BLaER1 treated with 17β-estradiol and CSF1 and Interleukin-3, amounts not matched to agents 10 nM and 100 nM (cell line): ENCODE measurements around the gene FRMPD2.
A peak's percentile ranks its signal among the peaks of the same experiment; 100 is the strongest.

ENCODE experiments used
- H3K27ac ChIP-seq, 11 experiments: shearing (Covaris generic); formaldehyde crosslinking; 2 replicates each; pipeline ENCODE4 v1.8.1; 2022
- H3K27me3 ChIP-seq, 11 experiments: shearing (Covaris generic); formaldehyde crosslinking; 2 replicates each; pipeline ENCODE4 v1.8.1; 2022
- H3K36me3 ChIP-seq, 11 experiments: shearing (Covaris generic); formaldehyde crosslinking; 2 replicates each; pipeline ENCODE4 v1.8.1; 2022
- H3K4me1 ChIP-seq, 10 experiments: shearing (Covaris generic); formaldehyde crosslinking; 2 replicates each; pipeline ENCODE4 v1.8.1; 2022
- H3K4me2 ChIP-seq, 11 experiments: shearing (Covaris generic); formaldehyde crosslinking; 2 replicates each; pipeline ENCODE4 v1.8.1; 2022
- H3K4me3 ChIP-seq, 10 experiments: shearing (Covaris generic); formaldehyde crosslinking; 2 replicates each; pipeline ENCODE4 v1.8.1; 2022
- H3K9ac ChIP-seq, 11 experiments: shearing (Covaris generic); formaldehyde crosslinking; 2 replicates each; pipeline ENCODE4 v1.8.1; 2022
- H3K9me3 ChIP-seq, 11 experiments: shearing (Covaris generic); formaldehyde crosslinking; replicated peaks in 1 of 11; 2 replicates each; pipeline ENCODE4 v1.8.1; 2022
- H4K20me1 ChIP-seq, 11 experiments: shearing (Covaris generic); formaldehyde crosslinking; 2 replicates each; pipeline ENCODE4 v1.8.1; 2022
- Cebpa-rat ChIP-seq, 11 experiments: shearing (Covaris generic); IDR thresholded peaks; 2 replicates each; pipeline ENCODE4 v1.8.1; 2022

The FRMPD2 gene

GRCh38 chr10:48274636-48275035 is at the start of gene FRMPD2:
FRMPD2 (minus strand) TSS chr10:48274696; CDS start chr10:48274567, 129 bp downstream.
- Histone ChIP-seq H3K4me1 (no peaks in the 10 kb centered on the region), H3K27ac (no peak within 1 kb of the TSS), H3K4me3 (no peak within 1 kb of the TSS), H3K4me2 (no peak within 1 kb of the TSS), H3K36me3 (no peaks in the 10 kb centered on the region), H3K9me3 (peaks cover 0 to 5% (median 0%) of the 10 kb centered on the region in 11 experiments; a peak in 3 of 22 replicates), H4K20me1 (no peaks in the 10 kb centered on the region), H3K9ac (no peak within 1 kb of the TSS), H3K27me3 (no peaks in the 10 kb centered on the region)
- TF ChIP-seq Cebpa-rat (IDR thresholded peaks at IDR 0.05) = no peak

GRCh38 chr10:48322017-48322416 is 47.5 kb upstream of the FRMPD2 start:
- Histone ChIP-seq H3K27ac (no peak overlapping the region), H3K4me2 (no peak overlapping the region), H3K4me1 (peaks cover 7 to 14% (median 12%) of the 10 kb centered on the region in 10 experiments; a peak in 18 of 20 replicates), H3K36me3 (peaks cover 8 to 30% (median 24%) of the 10 kb centered on the region in 11 experiments; a peak in 16 of 22 replicates), H3K9ac (no peak overlapping the region), H4K20me1 (peaks cover 25 to 94% (median 78%) of the 10 kb centered on the region in 11 experiments; a peak in 20 of 22 replicates), H3K27me3 (no peaks in the 10 kb centered on the region), H3K9me3 (peaks cover 0 to 13% (median 5%) of the 10 kb centered on the region in 11 experiments; a peak in 6 of 22 replicates), H3K4me3 (no peak overlapping the region)
- TF ChIP-seq Cebpa-rat (IDR thresholded peaks at IDR 0.05) = no peak

DNA sequence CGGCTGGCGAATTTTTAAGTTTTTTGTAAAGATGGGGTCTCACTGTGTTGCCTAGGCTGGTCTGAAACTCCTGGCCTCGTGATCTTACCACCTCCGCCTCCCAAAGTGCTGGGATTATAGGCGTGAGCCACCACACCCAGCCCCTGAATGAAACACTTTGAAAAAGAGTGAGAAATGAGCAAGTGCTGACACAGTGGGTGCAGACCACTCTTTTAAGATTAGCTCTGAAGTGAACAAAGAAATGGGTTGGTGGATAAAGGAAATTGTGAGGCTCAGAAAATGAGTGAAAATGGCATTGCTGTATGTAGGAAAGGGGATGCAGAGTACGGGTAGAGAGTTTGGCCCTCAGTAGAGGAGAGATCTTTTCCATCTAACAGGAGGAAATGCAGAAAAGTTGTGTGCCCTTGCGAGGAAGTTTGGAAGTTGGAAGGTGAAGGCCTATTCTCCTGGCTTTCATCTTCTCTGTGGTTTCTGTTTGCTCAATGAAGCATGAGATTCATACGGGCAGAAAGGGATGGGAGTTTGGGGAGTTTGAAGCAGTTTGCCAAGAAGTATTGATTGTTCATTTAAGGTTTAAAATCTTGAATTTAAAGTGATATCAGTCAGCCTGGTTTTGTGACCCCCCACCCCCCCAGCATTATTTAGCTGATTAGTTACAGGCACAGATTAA is 43.0 kb upstream of the FRMPD2 start:
- Histone ChIP-seq H3K27me3 (no peaks in the 10 kb centered on the region), H4K20me1 (peaks cover 37 to 98% (median 90%) of the 10 kb centered on the region in 11 experiments; a peak in 20 of 22 replicates), H3K4me2 (peak overlapping the region; percentile 9 to 68 (median 47); a peak in 21 of 22 replicates), H3K4me3 (no peak overlapping the region), H3K9me3 (no peaks in the 10 kb centered on the region), H3K36me3 (peaks cover 7 to 19% (median 13%) of the 10 kb centered on the region in 11 experiments; a peak in 14 of 22 replicates), H3K27ac (no peak overlapping the region), H3K9ac (no peak overlapping the region; a peak in 1 of 22 replicates), H3K4me1 (peaks cover 9 to 16% (median 13%) of the 10 kb centered on the region in 10 experiments; a peak in 18 of 20 replicates)
- no peak for TF ChIP-seq Cebpa-rat (IDR thresholded peaks at IDR 0.05)

DNA sequence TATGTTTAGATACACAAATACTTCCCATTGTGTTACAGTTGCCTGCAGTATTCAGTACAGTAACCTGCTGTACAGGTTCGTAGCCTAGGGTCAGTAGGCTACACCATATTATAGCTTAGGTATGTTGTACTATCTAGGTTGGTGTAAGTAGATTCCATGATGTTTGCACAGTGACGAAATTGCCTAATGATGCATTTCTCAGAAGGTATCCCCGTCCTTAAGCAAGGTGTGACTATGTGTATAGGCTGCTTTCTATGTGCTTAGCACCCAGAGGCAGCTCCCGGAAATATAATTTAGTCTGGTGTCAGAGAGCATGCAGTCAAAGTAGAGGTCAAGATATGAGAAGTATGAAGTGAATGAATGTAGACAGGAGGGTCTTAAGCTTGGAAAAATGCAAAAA is 41.7 kb upstream of the FRMPD2 start:
- Histone ChIP-seq H3K9me3 (no peaks in the 10 kb centered on the region), H4K20me1 (peaks cover 39 to 98% (median 90%) of the 10 kb centered on the region in 11 experiments; a peak in 20 of 22 replicates), H3K4me2 (no peak overlapping the region), H3K36me3 (peaks cover 5 to 22% (median 13%) of the 10 kb centered on the region in 11 experiments; a peak in 13 of 22 replicates), H3K9ac (no peak overlapping the region), H3K4me3 (no peak overlapping the region), H3K27me3 (no peaks in the 10 kb centered on the region), H3K27ac (no peak overlapping the region), H3K4me1 (peaks cover 9 to 21% (median 17%) of the 10 kb centered on the region in 10 experiments; a peak in 18 of 20 replicates)
- TF ChIP-seq Cebpa-rat (IDR thresholded peaks at IDR 0.05) = no peak

DNA sequence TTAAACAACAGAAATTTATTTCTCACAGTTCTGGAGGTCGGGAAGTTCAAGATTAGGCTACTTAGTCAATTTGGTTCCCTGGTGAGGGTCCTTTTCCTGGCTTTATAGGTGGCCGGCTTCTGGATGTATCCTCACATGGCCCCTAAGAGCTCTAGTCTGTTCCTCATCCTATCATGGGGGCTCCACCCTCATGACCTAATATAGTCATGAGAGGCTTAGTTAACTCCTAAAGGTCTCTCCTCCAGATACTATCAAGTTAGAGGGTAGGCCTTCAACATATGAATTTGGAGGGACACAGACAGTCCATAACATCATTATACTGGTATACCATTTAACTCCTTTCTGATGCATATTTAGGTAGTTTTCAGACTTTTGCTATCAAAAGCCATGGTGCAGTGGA is 39.6 kb upstream of the FRMPD2 start:
- no peaks in the 10 kb centered on the region for H3K27me3 ChIP-seq
- H3K27ac ChIP-seq = no peak overlapping the region
- H3K4me2 ChIP-seq = no peak overlapping the region
- peaks cover 16 to 32% (median 22%) of the 10 kb centered on the region in 10 experiments for H3K4me1 ChIP-seq
- H3K36me3 ChIP-seq = peaks cover 0 to 10% (median 0%) of the 10 kb centered on the region in 11 experiments; a peak in 2 of 22 replicates
- peaks cover 48 to 98% (median 90%) of the 10 kb centered on the region in 11 experiments; a peak in 20 of 22 replicates for H4K20me1 ChIP-seq
- no peak overlapping the region for H3K9ac ChIP-seq
- H3K4me3 ChIP-seq = no peak overlapping the region
- no peak for TF ChIP-seq Cebpa-rat (IDR thresholded peaks at IDR 0.05)
- no peaks in the 10 kb centered on the region for H3K9me3 ChIP-seq

DNA sequence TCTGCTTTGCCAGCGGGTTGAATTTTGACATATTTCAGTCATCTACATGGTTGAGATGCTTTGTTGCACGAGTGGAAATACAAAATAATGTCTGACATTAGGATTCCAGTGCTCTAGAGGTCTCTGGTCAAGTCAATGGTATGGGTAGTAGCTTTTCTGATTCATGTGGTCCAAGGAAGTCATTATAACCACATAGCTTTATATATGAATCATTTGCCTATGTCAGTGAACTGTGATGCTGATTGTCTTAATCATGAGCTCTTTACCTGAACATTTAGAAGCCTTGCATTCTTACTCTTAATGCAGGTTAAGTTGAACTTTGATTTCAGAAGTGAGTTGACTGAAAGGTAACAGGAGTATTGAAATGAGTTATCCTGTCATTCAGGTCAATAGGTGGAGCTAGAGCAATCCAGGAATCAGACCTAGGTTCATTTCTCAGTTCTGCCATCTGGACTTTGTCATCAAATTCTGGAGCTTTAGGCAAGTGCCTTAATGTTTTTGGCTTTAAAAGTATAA is 35.3 kb upstream of the FRMPD2 start:
- H3K4me3 ChIP-seq = no peak overlapping the region
- H3K36me3 ChIP-seq = 0 out of 22 replicates have a peak, but pooled peaks cover 0 to 10% (median 0%) of the 10 kb centered on the region in 11 experiments
- H4K20me1 ChIP-seq = peaks cover 26 to 78% (median 73%) of the 10 kb centered on the region in 11 experiments; a peak in 20 of 22 replicates
- H3K27ac ChIP-seq = no peak overlapping the region
- H3K9me3 ChIP-seq = no peaks in the 10 kb centered on the region
- H3K27me3 ChIP-seq = no peaks in the 10 kb centered on the region
- no peak for TF ChIP-seq Cebpa-rat (IDR thresholded peaks at IDR 0.05)
- no peak overlapping the region for H3K9ac ChIP-seq
- peak overlapping the region in 3 of 11 experiments; percentile 2 to 11 (median 9); a peak in 2 of 22 replicates for H3K4me2 ChIP-seq
- peaks cover 18 to 35% (median 28%) of the 10 kb centered on the region in 10 experiments for H3K4me1 ChIP-seq

DNA sequence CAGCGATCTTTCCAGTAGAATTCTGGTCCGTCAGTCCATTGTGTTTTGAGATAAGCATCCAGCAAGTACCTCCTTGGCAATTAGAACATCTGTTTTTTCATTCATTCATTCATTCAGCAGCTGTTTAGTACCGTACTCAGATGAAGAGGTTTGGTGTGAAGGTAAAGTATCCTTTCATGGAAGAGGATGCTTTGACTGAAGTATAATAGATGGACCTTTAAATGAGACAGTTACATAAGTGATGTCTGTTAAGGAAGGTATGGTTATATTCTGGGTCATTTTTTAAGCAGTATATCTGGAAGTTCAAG is 33.2 kb upstream of the FRMPD2 start:
- peaks cover 18 to 35% (median 28%) of the 10 kb centered on the region in 10 experiments for H3K4me1 ChIP-seq
- no peaks in the 10 kb centered on the region for H3K9me3 ChIP-seq
- peak overlapping the region; percentile 82 to 97 (median 89) for H3K4me2 ChIP-seq
- H3K9ac ChIP-seq = peak overlapping the region; percentile 88 to 96 (median 92)
- TF ChIP-seq Cebpa-rat (IDR thresholded peaks at IDR 0.05) = no peak
- H4K20me1 ChIP-seq = peaks cover 18 to 57% (median 54%) of the 10 kb centered on the region in 11 experiments; a peak in 20 of 22 replicates
- H3K27me3 ChIP-seq = no peaks in the 10 kb centered on the region
- H3K36me3 ChIP-seq = 0 out of 22 replicates have a peak, but pooled peaks cover 0 to 5% (median 0%) of the 10 kb centered on the region in 11 experiments
- H3K4me3 ChIP-seq = peak overlapping the region; percentile 88 to 94 (median 90)
- H3K27ac ChIP-seq = peak overlapping the region in 10 of 11 experiments; percentile 85 to 95 (median 89); a peak in 19 of 22 replicates

DNA sequence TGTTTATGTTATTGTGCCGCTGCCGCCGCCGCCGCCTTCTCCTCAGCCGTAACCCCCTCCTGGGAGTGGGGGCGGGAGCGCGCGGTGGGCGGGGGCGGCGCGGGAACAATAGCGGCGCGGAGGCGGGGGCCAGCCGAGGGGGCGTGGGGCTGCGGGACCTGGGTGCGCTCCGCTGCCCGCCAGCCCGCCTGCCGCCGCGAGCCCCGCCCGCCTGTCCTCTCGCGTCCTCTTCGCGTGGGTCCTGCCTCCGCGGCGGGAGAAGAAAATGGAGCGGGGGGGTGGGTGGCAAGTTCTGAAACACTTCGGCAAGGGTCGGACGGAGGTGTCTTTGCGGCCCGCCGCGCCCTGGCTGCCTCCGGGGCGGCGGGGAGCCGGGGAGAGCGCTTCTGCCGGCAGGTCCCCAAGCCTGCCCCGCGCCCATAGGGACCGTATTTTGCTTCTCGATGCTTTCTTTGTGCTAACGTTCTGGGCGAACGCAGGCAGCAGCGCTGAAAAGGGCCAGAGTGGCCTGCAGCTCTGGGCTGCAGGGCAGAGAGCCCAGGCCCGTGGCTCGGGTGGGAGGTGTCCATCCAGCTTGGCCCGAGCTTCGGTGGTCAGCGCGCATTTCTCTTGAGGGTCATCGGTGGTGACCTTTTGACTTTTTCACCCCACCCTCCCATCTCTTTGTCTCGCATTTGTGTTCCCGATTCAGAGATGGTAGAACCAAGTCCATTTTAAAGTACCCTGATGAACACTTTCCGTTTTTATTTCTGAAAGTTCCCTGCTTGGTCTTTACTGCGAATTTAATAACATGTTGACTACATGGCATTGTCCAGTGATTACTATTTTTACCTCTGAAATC is 32.6 kb upstream of the FRMPD2 start:
- TF ChIP-seq Cebpa-rat (IDR thresholded peaks at IDR 0.05) = no peak
- Histone ChIP-seq H4K20me1 (peaks cover 18 to 53% (median 49%) of the 10 kb centered on the region in 11 experiments; a peak in 20 of 22 replicates), H3K4me2 (peak overlapping the region; percentile 82 to 97 (median 89)), H3K4me3 (peak overlapping the region; percentile 88 to 94 (median 90)), H3K27me3 (no peaks in the 10 kb centered on the region), H3K4me1 (peaks cover 15 to 32% (median 25%) of the 10 kb centered on the region in 10 experiments), H3K27ac (peak overlapping the region; percentile 85 to 95 (median 89)), H3K9ac (peak overlapping the region; percentile 88 to 96 (median 92)), H3K9me3 (no peaks in the 10 kb centered on the region), H3K36me3 (0 out of 22 replicates have a peak, but pooled peaks cover 0 to 5% (median 0%) of the 10 kb centered on the region in 11 experiments)
